22Rv1 (cell line): ENCODE results near the gene JMJD6.

Experiments used
- CTCF ChIP-seq: fragments of 450-650 bp; IDR thresholded peaks from 2 replicates; pipeline ENCODE4 v1.5.1; 2017; ENCODE audit warnings: mild to moderate bottlenecking
- ZFX ChIP-seq: fragments of 450-650 bp; IDR thresholded peaks from 2 replicates; pipeline ENCODE4 v1.6.1; 2017; ENCODE audit warnings: antibody characterized with exemption, borderline replicate concordance

GRCh38 chr17:76700270-76700616 lies 26.2 kb downstream of the JMJD6 start:
- TF ChIP-seq CTCF (no peak), ZFX (no peak)
